Endometrial microvascular endothelial cells (primary cell): ENCODE results near the gene LFNG. TPM values are rescaled to one million over a fixed set of nuclear protein-coding genes. Genes with fewer than 3 reads are reported as not detected.

Source experiments
- in situ Hi-C: cut with HindIII; loops from 2 replicates; pipeline ENCODE4 v1.10.0; 2017; ENCODE audit warnings: low sequenced_read_pairs, low pct_unique_long_range_greater_than_20kb; ENCODE audit errors: inconsistent ontology term
- total RNA-seq: library from RNA; depleted of rRNA; stranded (reverse); fragments of >200 nt; gene quantifications from one replicate; pipeline ENCODE4 v1.2.3, GENCODE V29; 2015; ENCODE audit errors: inconsistent ontology term

Gene LFNG
- total RNA-seq, 1 donor from 2014 or later: 2.5 TPM

DNA sequence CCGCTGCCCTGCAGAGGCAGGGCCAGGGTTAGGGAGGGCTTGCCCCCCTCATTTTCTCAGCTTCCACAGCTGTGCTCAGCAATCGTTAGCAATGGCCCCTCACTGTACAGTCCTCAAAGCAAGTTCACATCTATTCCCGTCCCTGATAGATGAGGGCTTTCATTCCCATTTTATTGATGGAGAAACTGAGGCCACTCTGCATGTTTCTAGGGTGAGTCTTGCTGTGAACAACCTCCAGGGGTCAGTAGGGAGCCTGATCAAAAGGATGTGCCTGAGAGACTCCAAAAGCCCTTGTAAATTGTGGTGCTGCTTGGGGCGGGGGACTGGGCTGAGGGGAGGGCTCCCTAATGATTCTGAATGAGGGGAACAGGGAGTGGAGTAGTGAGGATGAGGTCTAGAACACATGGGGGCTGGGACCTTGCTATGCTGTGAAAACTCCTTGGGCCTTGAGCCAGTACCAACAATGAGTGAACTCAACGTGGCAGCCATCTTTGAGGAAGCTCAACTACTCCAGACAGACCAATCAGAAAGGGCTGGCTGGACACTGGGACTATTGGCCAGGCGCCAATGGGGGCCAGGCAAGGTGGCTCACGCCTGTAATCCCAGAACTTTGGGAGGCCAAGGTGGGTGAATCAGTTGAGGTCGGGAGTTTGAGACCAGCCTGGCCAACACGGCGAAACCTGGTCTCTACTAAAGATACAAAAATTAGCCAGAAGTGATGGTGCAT lies 36.7 kb upstream of the LFNG start:
- in situ Hi-C loops: no loop called here

GRCh38 chr7:2483494-2483893 lies 36.1 kb upstream of the LFNG start:
- in situ Hi-C loops: no loop called here

DNA sequence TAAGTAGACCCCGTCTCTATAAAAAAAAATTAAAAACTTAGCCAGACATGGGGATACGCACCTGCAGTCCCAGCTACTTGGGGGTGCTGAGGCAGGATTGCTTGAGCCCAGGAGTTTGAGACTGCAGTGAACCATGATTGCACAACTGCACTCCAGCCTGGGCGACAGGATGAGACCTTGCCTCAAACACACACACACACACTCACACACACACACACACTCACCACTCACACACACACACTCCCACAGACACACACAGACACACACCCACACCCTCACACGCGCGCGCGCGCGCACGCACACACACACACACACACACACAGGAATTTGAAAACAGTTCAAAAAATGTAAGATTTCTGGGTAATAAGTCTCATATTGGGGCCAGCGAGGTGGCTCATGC lies 34.7 kb upstream of the LFNG start:
- in situ Hi-C loops: no loop called here

DNA sequence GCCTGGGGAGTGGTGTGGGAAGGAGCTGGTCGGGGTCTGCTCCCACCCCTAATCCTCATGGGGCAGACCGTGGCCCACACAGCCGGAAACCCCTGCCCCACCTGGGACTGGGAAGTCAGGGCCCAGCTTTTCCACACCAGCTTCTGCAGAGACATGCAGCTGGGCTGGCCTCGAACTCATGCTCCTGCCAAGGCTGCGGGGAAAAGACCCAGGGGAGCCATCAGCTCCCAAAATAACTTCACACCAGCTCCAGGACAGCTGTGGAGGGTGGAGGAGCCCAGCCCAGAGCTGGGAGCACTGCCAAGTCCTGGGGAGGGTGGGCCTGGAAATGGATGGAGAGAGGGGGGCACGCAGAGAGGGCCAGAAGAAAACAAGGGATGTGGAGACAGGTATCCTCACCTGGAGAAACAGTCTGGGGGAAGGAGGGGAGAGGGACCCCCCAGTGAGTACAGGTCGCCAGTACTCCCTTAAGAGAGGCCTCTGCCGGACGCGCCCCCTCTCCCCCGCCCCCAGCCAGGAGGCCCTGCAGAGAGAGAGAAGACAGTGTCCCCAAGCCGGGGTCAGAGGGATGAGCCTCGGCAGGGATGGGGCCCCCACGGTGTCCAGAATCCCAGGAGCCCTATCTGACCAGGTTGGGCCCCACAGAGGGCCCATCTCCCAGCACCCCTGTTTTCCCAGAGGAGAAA lies 31.8 kb upstream of the LFNG start:
- in situ Hi-C loops: no loop called here

- in situ Hi-C loops: no loop called here
Observed at GRCh38 chr7:2488272-2488645, 31.3 kb upstream of the LFNG start.

GRCh38 chr7:2488681-2489080 lies 30.9 kb upstream of the LFNG start:
- in situ Hi-C loops: no loop called here

- in situ Hi-C loops: no loop called here
Observed at GRCh38 chr7:2490181-2490651, 29.4 kb upstream of the LFNG start.

GRCh38 chr7:2492038-2492437 lies 27.5 kb upstream of the LFNG start:
- in situ Hi-C loops: no loop called here

- in situ Hi-C loops: no loop called here
Observed at GRCh38 chr7:2493205-2494164, 26.1 kb upstream of the LFNG start.

DNA sequence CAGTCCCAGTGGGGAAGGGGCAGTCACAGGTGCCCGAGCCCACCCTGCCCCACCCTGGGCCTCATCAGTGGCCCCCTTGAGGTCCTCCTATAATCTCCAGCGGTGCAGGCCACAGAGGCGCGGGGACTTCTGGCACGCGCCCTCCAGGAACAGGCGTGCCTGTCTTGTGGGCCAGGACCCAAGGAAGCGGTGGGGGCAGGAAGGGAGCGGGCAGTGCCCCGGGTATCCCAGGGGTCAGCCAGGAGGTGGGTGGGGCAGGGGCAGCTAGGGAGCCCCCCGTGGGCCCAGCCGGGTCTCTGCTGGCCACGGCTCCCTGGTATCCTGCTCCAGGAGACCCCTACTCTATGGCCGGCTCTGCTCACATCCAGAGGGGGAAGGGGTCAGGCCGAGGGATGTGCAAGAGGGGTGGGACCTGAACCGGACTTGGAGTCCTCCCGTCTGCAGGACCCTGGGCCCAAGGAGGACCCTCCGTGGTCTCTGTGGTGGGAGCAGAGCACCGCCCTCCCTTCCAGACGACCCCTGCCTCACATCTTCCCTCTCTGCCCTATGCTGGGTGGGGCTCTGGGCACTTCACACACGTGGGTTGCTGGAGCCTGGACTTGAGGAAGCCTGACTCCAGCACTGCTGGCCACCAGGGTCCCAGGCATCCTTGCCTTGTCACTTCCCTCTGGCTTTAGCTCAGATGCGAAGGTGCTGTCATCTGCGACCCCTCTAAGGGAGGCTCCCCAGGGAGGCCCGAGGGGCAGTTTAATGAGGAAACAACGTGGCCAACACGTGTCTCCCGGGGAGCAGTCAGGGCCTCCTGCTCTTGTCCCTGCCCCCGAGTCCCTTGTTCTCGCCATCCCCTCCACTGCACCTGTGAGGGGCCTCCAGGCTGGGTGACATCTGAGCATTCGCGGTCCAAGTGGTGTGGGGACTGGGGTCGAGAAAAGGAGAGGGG lies 25.1 kb upstream of the LFNG start:
- in situ Hi-C loops: no loop called here

DNA sequence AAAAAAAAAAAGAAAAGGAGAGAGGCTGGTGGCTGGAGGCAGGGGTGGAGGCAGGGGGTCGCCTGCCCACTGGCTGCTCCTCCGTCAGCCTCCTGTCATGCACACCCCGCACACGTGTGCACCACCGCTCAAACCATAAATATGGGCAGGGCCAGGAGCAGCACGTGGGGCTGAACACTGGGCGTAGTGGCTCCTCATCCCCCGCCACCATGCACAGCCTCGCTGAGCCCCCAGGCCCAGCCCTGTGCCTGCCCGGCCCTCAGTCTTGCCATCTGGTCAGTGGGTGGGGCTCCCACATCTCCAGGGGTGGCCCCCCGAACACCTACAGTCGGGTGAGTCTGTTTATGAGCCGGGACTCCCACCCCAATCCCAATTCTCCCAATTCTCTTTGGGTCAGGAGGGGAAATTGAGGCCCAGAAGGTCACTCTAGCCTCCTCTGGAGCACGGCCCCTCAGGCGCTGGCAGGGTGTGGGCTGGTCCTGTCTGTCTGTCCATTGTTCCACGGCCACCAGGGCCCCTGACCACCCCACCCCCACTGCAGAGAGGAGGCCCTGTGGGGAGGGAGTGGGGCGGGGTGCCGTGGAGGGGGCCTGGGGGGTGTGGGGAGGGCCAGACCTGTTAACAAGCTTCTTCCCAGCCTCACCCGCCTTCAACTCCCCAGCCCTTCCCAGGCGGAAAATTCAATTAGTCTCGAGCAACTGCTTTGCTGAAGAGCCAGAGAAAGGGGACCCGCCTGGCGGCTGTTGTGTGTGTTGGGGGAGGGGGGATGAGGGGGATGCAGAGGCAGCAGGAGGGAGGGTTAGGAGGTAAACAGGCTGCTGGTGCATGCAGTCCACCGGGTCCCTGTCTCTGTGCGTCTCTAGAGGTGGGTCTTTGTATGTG lies 23.9 kb upstream of the LFNG start:
- in situ Hi-C loops: no loop called here

DNA sequence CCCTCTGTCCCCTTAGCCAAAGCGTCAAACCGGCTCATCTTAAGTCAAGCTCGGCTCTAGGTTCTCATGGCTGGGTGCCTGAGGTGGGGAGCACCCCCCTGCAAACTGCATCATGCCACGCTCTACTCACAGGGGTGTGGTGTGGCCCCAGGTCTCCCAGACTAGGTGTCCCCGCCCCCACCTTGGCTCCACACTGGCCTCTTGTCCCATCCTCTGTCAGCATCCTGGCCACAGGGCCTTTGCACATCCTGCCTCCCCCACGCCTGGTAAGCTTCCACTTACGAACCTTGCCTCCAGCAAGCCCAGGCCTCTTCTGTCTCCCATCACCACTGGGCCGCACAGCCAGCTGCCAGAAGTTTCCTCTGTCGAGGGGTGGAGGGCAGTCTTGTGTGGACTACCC lies 23.2 kb upstream of the LFNG start:
- in situ Hi-C loops: no loop called here

DNA sequence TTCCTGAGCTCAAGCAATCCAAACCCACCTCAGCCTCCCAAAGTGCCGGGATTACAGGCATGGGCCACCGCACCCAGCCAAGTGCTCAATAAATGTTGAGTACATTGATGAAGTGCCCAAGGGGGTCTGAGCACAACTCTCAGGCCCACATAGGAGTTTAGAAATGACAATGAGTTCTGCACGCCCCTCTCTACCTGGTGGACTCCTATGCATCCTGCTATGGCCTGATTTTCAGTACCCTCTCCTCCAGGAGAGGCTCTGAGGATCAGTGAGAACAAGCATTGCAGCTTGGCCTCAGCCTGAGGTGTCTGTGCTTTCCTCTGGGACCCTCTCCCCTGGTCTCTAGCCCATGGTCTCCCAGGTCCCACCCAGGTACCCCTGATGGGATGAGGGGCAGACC lies 22.5 kb upstream of the LFNG start:
- in situ Hi-C loops: no loop called here

- in situ Hi-C loops: no loop called here
Observed at GRCh38 chr7:2497500-2498336, 21.9 kb upstream of the LFNG start.

DNA sequence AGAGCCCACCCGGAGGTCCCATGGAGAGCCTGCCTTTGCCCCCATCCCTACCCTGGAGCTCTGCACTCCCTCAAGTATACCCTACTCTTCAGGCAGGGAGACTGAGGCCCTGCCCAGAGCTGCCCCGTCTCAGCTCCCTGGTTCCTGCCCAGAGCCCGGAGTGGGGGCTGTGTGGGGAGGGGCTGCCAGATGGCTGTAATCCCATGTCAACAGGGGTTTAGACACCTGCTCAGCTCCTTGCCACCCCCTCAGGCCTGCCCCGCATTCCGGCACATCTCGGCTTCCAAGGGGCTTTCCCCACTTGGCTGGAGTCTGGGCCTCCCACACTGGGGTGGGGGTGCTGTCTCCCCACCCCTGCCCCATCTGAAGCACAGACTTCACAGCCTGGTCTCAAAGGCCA lies 20.9 kb upstream of the LFNG start:
- in situ Hi-C loops: no loop called here

GRCh38 chr7:2499181-2499580 lies 20.4 kb upstream of the LFNG start:
- in situ Hi-C loops: no loop called here
